H1 (cell line): ENCODE measurements around the gene CDC25C. TPM values are rescaled to one million over a fixed set of nuclear protein-coding genes. Genes with fewer than 3 reads are reported as not detected.

ENCODE experiments used
- BCL11A ChIP-seq, 2 experiments: IDR thresholded peaks; one replicate each; pipeline ENCODE4 v1.6.1; 2011; ENCODE audit warnings: low read depth in 2 of 2, low read length in 2 of 2, mild to moderate bottlenecking in 2 of 2
- CTBP2 ChIP-seq: IDR thresholded peaks from 2 replicates; pipeline ENCODE4 v1.7.0; 2011; ENCODE audit warnings: borderline replicate concordance, mild to moderate bottlenecking, moderate library complexity, mixed read lengths, low read length; ENCODE audit not compliant: insufficient read depth, insufficient read length
- KDM1A ChIP-seq: fragments of 200-600, 300-600 bp; sonication (generic); IDR thresholded peaks from 2 replicates; pipeline ENCODE4 v1.7.1; 2016; ENCODE audit warnings: mild to moderate bottlenecking, low read length, borderline replicate concordance
- TCF12 ChIP-seq: IDR thresholded peaks from 2 replicates; pipeline ENCODE4 v1.6.1; 2011; ENCODE audit warnings: low read depth, mild to moderate bottlenecking, low read length
- polyA plus RNA-seq, 7 experiments: library from polyadenylated mRNA; depleted of rRNA in 3 of 7; stranded (reverse) in 5 of 7; unstranded in 2 of 7; fragments of >200 nt in 5 of 7; fragments of 200-250 nt in 2 of 7; gene quantifications; 1 replicate in 5 of 7; 2 replicates in 1 of 7; 4 replicates in 1 of 7; pipeline versions ENCODE4 v1.2.1 to v1.2.3, GENCODE V29; 2011 to 2013; ENCODE audit warnings: missing spikeins in 2 of 7, mixed read lengths in 2 of 7
- total RNA-seq: library from RNA; stranded (reverse); fragmentation: NEBNext Ultra II Directional; extraction: Animal tissue kit (Norgen Biotek cat#: 25700); gene quantifications from 2 replicates; pipeline ENCODE4 v1.2.1, GENCODE V29; 2021

The CDC25C gene
- total and polyA plus RNA-seq, 2 of the 8 experiments (the other 6 are each of a cell fraction or from before 2014, with no cell fraction given), result 18.4 to 20.8 TPM

- TF ChIP-seq KDM1A (no peak), BCL11A (IDR thresholded peaks at IDR 0.05; ENCODE audit: low read depth in 2 of 2, low read length in 2 of 2) (no peak), TCF12 (no peak), CTBP2 (no peak)
Observed at GRCh38 chr5:138372225-138372624, 40.6 kb upstream of the CDC25C start (continued).
